Prostate gland (tissue), 2 donors: ENCODE results near the gene LTB.

ENCODE experiments used
- CTCF ChIP-seq, 4 experiments: fragments of 200-600 bp in 2 of 4; fragments of 450-650 bp in 2 of 4; sonication (generic) in 2 of 4; IDR thresholded peaks; 1 replicate in 3 of 4; 2 replicates in 1 of 4; pipeline ENCODE4 v1.5.1; 2016 to 2019; ENCODE audit warnings: antibody characterized with exemption in 4 of 4, mild to moderate bottlenecking in 2 of 4, moderate library complexity in 2 of 4
- POLR2A ChIP-seq: fragments of 450-650 bp; IDR thresholded peaks from one replicate; pipeline ENCODE4 v1.6.1; 2016; ENCODE audit warnings: antibody characterized with exemption, mild to moderate bottlenecking
- POLR2AphosphoS5 ChIP-seq: sonication (generic); formaldehyde crosslinking; IDR thresholded peaks from one replicate; pipeline ENCODE4 v1.6.1; 2017; ENCODE audit warnings: antibody characterized with exemption

DNA sequence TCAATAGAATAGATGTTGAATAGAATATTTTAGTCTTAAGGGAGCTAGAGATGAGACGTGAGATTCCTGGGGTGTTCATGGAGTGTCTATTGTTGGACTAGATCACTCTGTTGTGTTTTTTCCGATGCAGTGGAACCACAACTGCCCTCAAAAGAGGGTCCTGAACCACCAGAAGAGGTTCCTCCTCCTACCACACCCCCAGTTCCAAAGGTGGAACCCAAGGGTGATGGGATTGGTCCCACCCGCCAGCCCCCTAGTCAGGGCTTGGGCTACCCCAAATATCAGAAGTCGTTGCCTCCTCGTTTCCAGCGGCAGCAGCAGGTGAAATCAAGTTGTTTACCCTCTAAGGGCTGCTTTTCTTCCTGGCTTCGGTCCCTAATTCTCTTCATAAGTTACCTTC, 46.8 kb upstream of the LTB start:
- TF ChIP-seq CTCF (IDR thresholded peaks at IDR 0.05), result no peak
- no peak for TF ChIP-seq POLR2A
- no peak for TF ChIP-seq POLR2AphosphoS5
